GM12878 (cell line): ENCODE results near the gene TMEM175. TPM values are rescaled to one million over a fixed set of nuclear protein-coding genes. Genes with fewer than 3 reads are reported as not detected.

Source experiments
- ATAC-seq: fragments of 200-7000 bp; cut with Tn5 transposase; 3 replicates; pipeline ENCODE4 v1.9.1; 2020; ENCODE audit warnings: mild to moderate bottlenecking, moderate library complexity
- BruUV-seq: library from RNA; stranded (reverse); fragments of 400-500 nt; replicated peaks from 2 replicates; lab custom pipeline; 2021; lab: Mats Ljungman, UMichigan
- CTCF ChIA-PET: fragments of 300-600 bp; sonication (Branson Sonifier 250); formaldehyde crosslinking; extraction: SDS; loops from one replicate; lab custom pipeline; 2021; ENCODE audit warnings: inconsistent platforms; lab: Yijun Ruan, JAX
- POLR2A ChIA-PET: fragments of 350-600 bp; formaldehyde crosslinking; extraction: SDS; loops from one replicate; lab custom pipeline; 2021; ENCODE audit warnings: inconsistent platforms; lab: Charles Lee
- RAD21 ChIA-PET: fragments of 300-600 bp; sonication (Branson Sonifier 250); formaldehyde crosslinking; loops from one replicate; lab custom pipeline; 2023; ENCODE audit warnings: antibody characterized with exemption; ENCODE audit not compliant: unreplicated experiment; lab: Charles Lee
- SMC1A ChIA-PET: fragments of 300-600 bp; sonication (Branson Sonifier 250); formaldehyde crosslinking; loops from one replicate; lab custom pipeline; 2023; ENCODE audit not compliant: unreplicated experiment, uncharacterized antibody; lab: Charles Lee
- DNase-seq: peaks from one replicate; pipeline ENCODE4 v3.0.0-alpha.2; 2011; ENCODE audit warnings: low read depth, low spot score
- FAIRE-seq: peaks from 3 replicates; lab custom pipeline; 2011; peaks lifted over from hg19 to GRCh38; lab: Jason Lieb, UNC
- H2AFZ ChIP-seq: 2 replicates; pipeline ENCODE4 v1.6.0; 2011; ENCODE audit warnings: low read depth, low read length, control low read depth; ENCODE audit not compliant: control insufficient read depth
- H3K27ac ChIP-seq: 2 replicates; pipeline ENCODE4 v1.5.1; 2011; ENCODE audit warnings: control low read depth; ENCODE audit not compliant: control insufficient read depth, insufficient read depth
- H3K27me3 ChIP-seq, 2 experiments: replicated peaks in 1 of 2; 2 replicates each; pipeline versions ENCODE4 v1.6.0 to v1.6.1; 2011; ENCODE audit warnings: low read length in 1 of 2; ENCODE audit not compliant: control insufficient read depth in 2 of 2, insufficient read depth in 2 of 2
- H3K36me3 ChIP-seq, 2 experiments: 2 replicates each; pipeline ENCODE4 v1.5.1; 2011; ENCODE audit warnings: low read length in 1 of 2; ENCODE audit not compliant: control insufficient read depth in 2 of 2, insufficient read depth in 2 of 2
- H3K4me1 ChIP-seq: 2 replicates; pipeline ENCODE4 v1.6.1; 2011; ENCODE audit warnings: mild to moderate bottlenecking, low read length, moderate library complexity, mixed read lengths; ENCODE audit not compliant: control insufficient read depth, insufficient read depth
- H3K4me2 ChIP-seq: 2 replicates; pipeline ENCODE4 v1.6.0; 2011; ENCODE audit warnings: control low read depth; ENCODE audit not compliant: control insufficient read depth, insufficient read depth
- H3K4me3 ChIP-seq: fragments of 200-600 bp; sonication (generic); 2 replicates; pipeline ENCODE4 v1.5.1; 2016
- H3K79me2 ChIP-seq: 2 replicates; pipeline ENCODE4 v1.6.0; 2011; ENCODE audit warnings: low read length; ENCODE audit not compliant: control insufficient read depth, insufficient read depth
- H3K9ac ChIP-seq: 2 replicates; pipeline ENCODE4 v1.8.0; 2011; ENCODE audit warnings: low read length, control low read depth, mixed read lengths; ENCODE audit not compliant: control insufficient read depth, insufficient read depth
- H3K9me3 ChIP-seq: replicated peaks from 3 replicates; pipeline ENCODE4 v1.5.1; 2011; ENCODE audit warnings: mild to moderate bottlenecking, low read length; ENCODE audit not compliant: control insufficient read depth, insufficient read depth
- H4K20me1 ChIP-seq: 2 replicates; pipeline ENCODE4 v1.6.0; 2011; ENCODE audit not compliant: control insufficient read depth, insufficient read depth
- E4F1 ChIP-seq: fragments of 450-650 bp; IDR thresholded peaks from 2 replicates; pipeline ENCODE4 v1.6.1; 2018; ENCODE audit warnings: borderline replicate concordance, mild to moderate bottlenecking; ENCODE audit not compliant: partially characterized antibody
- EED ChIP-seq: sonication (generic); IDR thresholded peaks from 2 replicates; pipeline ENCODE4 v1.6.1; 2016; ENCODE audit warnings: antibody characterized with exemption, low read depth
- EZH2 ChIP-seq: IDR thresholded peaks from 2 replicates; pipeline ENCODE4 v1.6.1; 2012; ENCODE audit warnings: low read depth, mild to moderate bottlenecking, control low read depth, inconsistent platforms, low read length, borderline replicate concordance; ENCODE audit not compliant: control insufficient read depth
- MAX ChIP-seq: IDR thresholded peaks from 2 replicates; pipeline ENCODE4 v1.6.1; 2012; ENCODE audit warnings: low read depth, low read length, improper control_type of control experiment
- MEF2B ChIP-seq: fragments of 450-650 bp; IDR thresholded peaks from 2 replicates; pipeline ENCODE4 v1.6.1; 2018; ENCODE audit warnings: mild to moderate bottlenecking, moderate library complexity; ENCODE audit not compliant: partially characterized antibody, poor library complexity, severe bottlenecking
- POLR2AphosphoS2 ChIP-seq: IDR thresholded peaks from 2 replicates; pipeline ENCODE4 v1.6.1; 2011; ENCODE audit warnings: low read depth, mild to moderate bottlenecking, low read length, improper control_type of control experiment, moderate library complexity
- STAT3 ChIP-seq: IDR thresholded peaks from 2 replicates; pipeline ENCODE4 v1.6.1; 2011; ENCODE audit warnings: low read depth, low read length, improper control_type of control experiment
- ZNF274 ChIP-seq: IDR thresholded peaks from one replicate; pipeline ENCODE4 v1.8.0; 2011; ENCODE audit not compliant: insufficient read length, insufficient read depth
- WGBS: methylation state at CpG from one replicate; pipeline ENCODE4 v1.1.6; 2016; ENCODE audit warnings: low lambda C conversion rate; ENCODE audit not compliant: insufficient replicate concordance, insufficient coverage; ENCODE audit errors: missing lambda C conversion rate; 5-methylcytosine and 5-hydroxymethylcytosine counted together
- in situ Hi-C: fragments of 300-500 bp; cut with MboI; formaldehyde crosslinking; loops from 9 replicates; pipeline ENCODE4 v1.14.3; 2018; ENCODE audit warnings: mixed read lengths
- intact Hi-C: fragments of 100-400 bp; cut with micrococcal nuclease; formaldehyde crosslinking; loops from one replicate; pipeline ENCODE4 v1.14.2; 2022; ENCODE audit not compliant: unreplicated experiment
- polyA plus RNA-seq, 11 experiments: library from polyadenylated mRNA; depleted of rRNA in 4 of 11; unstranded in 6 of 11; stranded (reverse) in 5 of 11; fragments of >200 nt; fragmentation: Nextera tagmentation in 4 of 11; fragmentation: Illumina TruSeq in 1 of 11; extraction: Ambion mirVana in 4 of 11; extraction: Trizol in 1 of 11; gene quantifications; 1 replicate in 1 of 11; 2 replicates in 10 of 11; pipeline versions ENCODE4 v1.2.1 to v1.2.3, GENCODE V29; 2011 to 2016; ENCODE audit warnings: inconsistent platforms in 2 of 11, missing spikeins in 2 of 11, low read depth in 1 of 11
- total RNA-seq, 4 experiments: library from RNA; depleted of rRNA in 3 of 4; stranded (reverse); fragments of >200 nt in 3 of 4; fragmentation: Illumina TruSeq in 1 of 4; extraction: Trizol in 1 of 4; gene quantifications; 2 replicates each; pipeline versions ENCODE4 v1.2.1 to v1.2.3, GENCODE V29; 2013 to 2021

TMEM175 gene
- total and polyA plus RNA-seq, 10 of the 15 experiments (the other 5 are each of a cell fraction or from before 2014, with no cell fraction given): 0.11 to 39.5 (median 22.3) TPM

GRCh38 chr4:912548-913279 lies 19.5 kb upstream of the TMEM175 start:
- SMC1A ChIA-PET: no interaction called here
- H2AFZ ChIP-seq: no peak overlapping the region
- no peak overlapping the region for H3K27ac ChIP-seq
- 88% methylated on average over 19 of the region's 19 CpGs for WGBS
- no peaks in the 10 kb centered on the region for H4K20me1 ChIP-seq
- no peak for TF ChIP-seq MAX
- TF ChIP-seq POLR2AphosphoS2: no peak
- TF ChIP-seq MEF2B: no peak
- no peak for TF ChIP-seq EZH2
- TF ChIP-seq EED: no peak
- no peak for TF ChIP-seq STAT3
- TF ChIP-seq E4F1: no peak
- TF ChIP-seq ZNF274: no peak
- H3K9ac ChIP-seq: no peak overlapping the region
- ATAC-seq (no peak), FAIRE-seq (no peak), DNase-seq (no peak)
- H3K4me3 ChIP-seq: no peak overlapping the region
- in situ Hi-C loops (no loop called here), intact Hi-C loops (no loop called here)
- peaks cover 13% of the 10 kb centered on the region for H3K4me1 ChIP-seq
- H3K4me2 ChIP-seq: no peak overlapping the region
- peaks cover 32% of the 10 kb centered on the region for H3K79me2 ChIP-seq
- POLR2A ChIA-PET: no interaction called here
- BruUV-seq: no TSS peak
- no peaks in the 10 kb centered on the region for H3K27me3 ChIP-seq
- no peaks in the 10 kb centered on the region; the same call in 2 of the 3 replicates for H3K9me3 ChIP-seq
- CTCF ChIA-PET: no interaction called here
- H3K36me3 ChIP-seq: peaks cover 16 to 32% of the 10 kb centered on the region in 2 experiments; a peak in 3 of 4 replicates
- RAD21 ChIA-PET: no interaction called here
